ENCODE measurements around the gene GALNTL6. TPM values are rescaled to one million over a fixed set of nuclear protein-coding genes. Genes with fewer than 3 reads are reported as not detected.

The GALNTL6 gene
- total RNA-seq, 4 donors from 2014 or later = 0.26 to 4.0 (median 1.5) TPM; not detected in 1

GRCh38 chr4:172887959-172888358 is 1074.8 kb downstream of the GALNTL6 start:
- TF ChIP-seq POLR2A (IDR thresholded peaks at IDR 0.05) = no peak
- no peak for TF ChIP-seq CTCF (IDR thresholded peaks at IDR 0.05)
- no peak for TF ChIP-seq EP300 (IDR thresholded peaks at IDR 0.05)
- TF ChIP-seq POLR2AphosphoS5 (IDR thresholded peaks at IDR 0.05) = no peak
- 77% methylated on average over 2 of the region's 2 CpGs for WGBS
- no peak for DNase-seq (ENCODE audit: low spot score in 2 of 2)
- no peak overlapping the region for H3K4me3 ChIP-seq
- H3K36me3 ChIP-seq = no peaks in the 10 kb centered on the region
- no peaks in the 10 kb centered on the region for H3K4me1 ChIP-seq
- H3K27me3 ChIP-seq = no peaks in the 10 kb centered on the region
- H3K27ac ChIP-seq = no peak overlapping the region
- no peaks in the 10 kb centered on the region for H3K9me3 ChIP-seq

DNA sequence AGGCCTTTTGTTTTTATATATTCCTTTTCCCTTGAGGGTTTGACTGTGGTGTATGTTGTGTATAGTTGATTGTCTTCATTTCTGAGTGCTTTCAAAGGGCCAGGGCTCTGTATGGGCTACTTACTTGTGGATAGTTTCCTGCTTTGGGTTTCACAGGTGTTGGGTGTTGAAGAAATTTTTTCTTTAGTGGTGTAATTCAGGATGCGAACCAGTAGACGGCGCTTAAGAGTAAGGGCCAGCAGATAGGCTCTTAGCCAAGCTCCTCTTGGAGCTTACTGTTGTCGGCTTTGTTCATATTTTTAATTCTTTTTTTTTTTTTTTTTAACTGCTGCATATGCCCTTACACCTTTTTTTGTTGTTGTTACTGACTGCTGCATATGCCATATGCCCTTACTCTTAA is 1079.1 kb downstream of the GALNTL6 start:
- 45% methylated on average over 4 of the region's 4 CpGs for WGBS
- Histone ChIP-seq H3K27ac (no peak overlapping the region), H3K4me3 (no peak overlapping the region), H3K4me1 (no peaks in the 10 kb centered on the region), H3K36me3 (no peaks in the 10 kb centered on the region), H3K27me3 (no peaks in the 10 kb centered on the region), H3K9me3 (no peaks in the 10 kb centered on the region)
- TF ChIP-seq EP300 (IDR thresholded peaks at IDR 0.05) = no peak
- no peak for TF ChIP-seq POLR2A (IDR thresholded peaks at IDR 0.05)
- TF ChIP-seq CTCF (IDR thresholded peaks at IDR 0.05) = no peak
- no peak for TF ChIP-seq POLR2AphosphoS5 (IDR thresholded peaks at IDR 0.05)
- DNase-seq (ENCODE audit: low spot score in 2 of 2) = no peak

GRCh38 chr4:172895699-172896098 is 1082.5 kb downstream of the GALNTL6 start:
- whole genome bisulfite sequencing = 89% methylated on average over 3 of the region's 3 CpGs
- no peak for DNase-seq (ENCODE audit: low spot score in 2 of 2)
- no peaks in the 10 kb centered on the region for H3K36me3 ChIP-seq
- H3K4me1 ChIP-seq = no peaks in the 10 kb centered on the region
- no peak overlapping the region for H3K27ac ChIP-seq
- TF ChIP-seq POLR2AphosphoS5 (IDR thresholded peaks at IDR 0.05) = no peak
- no peak for TF ChIP-seq POLR2A (IDR thresholded peaks at IDR 0.05)
- no peak for TF ChIP-seq CTCF (IDR thresholded peaks at IDR 0.05)
- TF ChIP-seq EP300 (IDR thresholded peaks at IDR 0.05) = no peak
- no peaks in the 10 kb centered on the region for H3K27me3 ChIP-seq
- H3K4me3 ChIP-seq = no peak overlapping the region
- H3K9me3 ChIP-seq = no peaks in the 10 kb centered on the region

DNA sequence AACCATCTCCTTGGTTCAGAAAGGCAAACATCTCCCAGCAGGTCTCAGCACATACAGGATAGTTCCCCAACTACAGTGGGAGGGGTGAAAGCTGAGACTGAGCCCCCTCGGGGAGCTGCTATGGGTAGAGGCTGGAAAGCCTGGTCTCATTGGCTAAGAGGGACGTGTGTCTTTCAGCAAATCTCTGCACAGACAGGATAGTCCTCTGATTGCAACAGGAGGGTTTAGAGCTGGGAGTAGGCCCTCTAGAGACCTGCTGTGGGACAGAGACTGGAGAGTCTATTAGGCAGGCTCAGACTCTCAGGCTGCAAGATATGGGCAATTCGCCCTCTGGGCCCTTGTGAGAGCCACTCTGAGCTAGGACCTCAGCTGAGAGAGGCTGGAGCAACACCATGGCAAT is 1083.8 kb downstream of the GALNTL6 start:
- Histone ChIP-seq H3K27ac (no peak overlapping the region), H3K4me1 (no peaks in the 10 kb centered on the region), H3K4me3 (no peak overlapping the region), H3K36me3 (no peaks in the 10 kb centered on the region), H3K9me3 (no peaks in the 10 kb centered on the region), H3K27me3 (no peaks in the 10 kb centered on the region)
- no peak for TF ChIP-seq CTCF (IDR thresholded peaks at IDR 0.05)
- TF ChIP-seq POLR2A (IDR thresholded peaks at IDR 0.05) = no peak
- TF ChIP-seq EP300 (IDR thresholded peaks at IDR 0.05) = no peak
- TF ChIP-seq POLR2AphosphoS5 (IDR thresholded peaks at IDR 0.05) = no peak
- no CpG with 5 or more reads among the region's 3 CpGs for WGBS
- DNase-seq (ENCODE audit: low spot score in 2 of 2) = no peak

DNA sequence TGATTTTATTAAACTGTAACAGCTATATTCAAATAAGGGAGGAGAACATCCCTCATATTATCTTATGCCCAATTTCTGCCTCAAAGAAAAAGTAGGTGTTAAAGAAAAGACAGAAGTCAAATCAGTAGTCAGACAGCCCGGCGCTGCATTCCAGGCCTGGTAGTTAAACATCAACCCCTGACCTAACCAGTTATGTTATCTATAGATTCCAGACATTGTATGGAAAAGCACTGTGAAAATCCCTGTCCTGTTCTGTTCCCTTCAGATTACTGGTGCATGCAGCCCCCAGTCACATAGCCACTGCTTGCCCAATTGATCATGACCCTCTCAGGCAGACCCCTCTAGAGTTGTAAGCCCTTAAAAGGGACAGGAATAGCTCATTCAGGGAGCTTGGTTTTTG is 1085.5 kb downstream of the GALNTL6 start:
- WGBS = 71% methylated on average over 2 of the region's 2 CpGs
- H3K36me3 ChIP-seq = no peaks in the 10 kb centered on the region
- H3K27me3 ChIP-seq = no peaks in the 10 kb centered on the region
- no peaks in the 10 kb centered on the region for H3K4me1 ChIP-seq
- H3K4me3 ChIP-seq = no peak overlapping the region
- H3K27ac ChIP-seq = no peak overlapping the region
- no peak for DNase-seq (ENCODE audit: low spot score in 2 of 2)
- H3K9me3 ChIP-seq = no peaks in the 10 kb centered on the region
- TF ChIP-seq CTCF (IDR thresholded peaks at IDR 0.05) (no peak), POLR2AphosphoS5 (IDR thresholded peaks at IDR 0.05) (no peak), EP300 (IDR thresholded peaks at IDR 0.05) (no peak), POLR2A (IDR thresholded peaks at IDR 0.05) (no peak)

All from suprapubic skin (tissue), 4 donors.